Adipose tissue (tissue), 3 donors: Measurements from ENCODE around the gene RANBP3. TPM values are rescaled to one million over a fixed set of nuclear protein-coding genes. Genes with fewer than 3 reads are reported as not detected.
"Not testable (repeated sequence)": the region's sequence is repeated elsewhere in the genome, so short reads cannot be mapped to it uniquely, and the experiment has no call there.

Experiments used
- H3K27ac ChIP-seq: one replicate; pipeline ENCODE4 v1.5.1; 2013; ENCODE audit warnings: low read depth, low read length
- WGBS, 3 donors: extraction: QIAGEN DNeasy Blood & Tissue Kit; methylation state at CpG; one replicate each; pipeline ENCODE4 v1.1.7; 2013; 5-methylcytosine and 5-hydroxymethylcytosine counted together
- polyA plus RNA-seq, 3 donors: library from polyadenylated mRNA; stranded (reverse); fragments of 200-250 nt; gene quantifications; one replicate each; pipeline ENCODE4 v1.2.3, GENCODE V29; 2013
- donor health status: healthy with polysubstance abuse.
- donor health status: Bipolar disorder and iron deficiency.
- donor health status: healthy.

Gene RANBP3
- polyA plus RNA-seq, 3 donors, result 26.3 to 34.5 (median 32.3) TPM

DNA sequence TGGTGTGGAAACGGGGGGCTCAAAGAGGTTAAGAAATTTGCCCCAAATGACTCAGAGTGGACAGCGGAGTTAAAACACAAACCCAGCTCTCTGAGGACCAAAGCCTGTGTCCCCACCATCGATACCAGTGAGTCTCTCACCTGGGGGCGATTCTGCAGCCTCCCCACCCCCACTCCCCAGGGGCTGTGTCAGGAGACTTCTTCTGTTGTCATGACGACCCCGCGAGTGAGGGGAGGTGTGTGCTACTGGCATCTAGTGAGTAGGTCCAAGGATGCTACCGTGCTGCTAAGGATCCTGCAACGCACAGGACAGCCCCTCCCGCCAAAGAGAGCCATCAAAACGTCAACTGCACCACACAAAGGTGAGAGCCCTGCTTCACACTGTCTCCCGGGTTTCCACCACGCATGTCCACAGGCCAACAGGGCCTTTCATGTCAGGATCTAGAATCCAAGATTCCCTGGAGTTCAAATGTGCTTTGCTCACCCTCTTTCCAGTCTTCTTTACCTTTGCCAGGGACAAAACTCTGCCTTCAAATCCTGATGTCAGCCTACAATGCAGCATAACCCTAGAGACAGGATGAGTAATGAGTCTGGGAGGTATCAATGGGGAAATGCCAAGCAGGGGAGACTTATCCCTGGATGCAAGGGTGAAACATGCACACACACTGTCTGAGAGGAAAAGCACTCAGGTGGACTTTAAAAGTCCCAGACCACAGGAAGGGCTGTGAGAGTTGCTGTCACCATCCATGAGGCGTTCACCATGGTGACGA lies 3.9 kb downstream of the RANBP3 start:
- WGBS, 3 donors, result 73 to 83% (median 82%) methylated on average over 15 of the region's 15 CpGs

DNA sequence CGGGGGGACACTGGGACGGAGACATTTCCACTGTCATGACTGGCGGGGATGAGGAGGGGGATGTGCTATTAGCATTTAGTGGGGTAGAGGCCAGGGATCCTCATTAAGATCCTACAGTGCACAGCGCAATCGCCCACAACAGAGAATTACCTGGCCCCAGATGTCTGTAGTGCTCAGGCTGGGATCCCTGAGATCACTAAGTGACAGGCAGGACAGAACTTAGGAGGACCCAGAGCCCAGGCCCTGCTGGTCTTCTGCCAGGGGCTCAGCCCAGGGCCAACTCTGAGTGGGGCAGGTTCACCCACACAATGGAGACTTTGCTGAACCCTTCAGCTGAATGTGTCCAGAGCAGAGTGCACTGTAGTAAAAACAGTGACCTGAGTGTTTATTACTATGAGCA lies 4.6 kb downstream of the RANBP3 start:
- WGBS, 3 donors, result 87 to 95% (median 90%) methylated on average over 5 of the region's 5 CpGs
- H3K27ac ChIP-seq, result no peak overlapping the region

More for the DNA sequence above, 3.9 kb downstream of the RANBP3 start:
- H3K27ac ChIP-seq, result no peak overlapping the region

DNA sequence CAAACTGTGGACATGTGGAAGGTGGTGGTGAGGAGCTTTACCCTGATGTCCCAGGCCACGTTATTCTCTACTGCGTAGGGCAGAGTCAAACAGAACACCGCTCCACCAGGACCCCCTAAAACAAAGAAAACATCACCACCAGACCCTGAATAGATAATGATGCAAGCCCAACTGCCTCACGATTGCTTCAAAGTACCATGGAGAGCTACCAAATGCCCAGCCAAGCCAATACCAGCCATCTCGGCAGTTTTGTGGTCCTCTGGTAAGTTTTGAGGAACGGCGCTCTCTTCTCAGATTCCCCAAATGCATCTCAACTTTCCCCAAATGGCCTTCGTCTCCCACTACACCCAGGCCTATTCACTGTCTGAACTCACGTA lies 5.6 kb downstream of the RANBP3 start:
- WGBS, 3 donors, result 82 to 85% (median 84%) methylated on average over 9 of the region's 9 CpGs
- no peak overlapping the region for H3K27ac ChIP-seq

DNA sequence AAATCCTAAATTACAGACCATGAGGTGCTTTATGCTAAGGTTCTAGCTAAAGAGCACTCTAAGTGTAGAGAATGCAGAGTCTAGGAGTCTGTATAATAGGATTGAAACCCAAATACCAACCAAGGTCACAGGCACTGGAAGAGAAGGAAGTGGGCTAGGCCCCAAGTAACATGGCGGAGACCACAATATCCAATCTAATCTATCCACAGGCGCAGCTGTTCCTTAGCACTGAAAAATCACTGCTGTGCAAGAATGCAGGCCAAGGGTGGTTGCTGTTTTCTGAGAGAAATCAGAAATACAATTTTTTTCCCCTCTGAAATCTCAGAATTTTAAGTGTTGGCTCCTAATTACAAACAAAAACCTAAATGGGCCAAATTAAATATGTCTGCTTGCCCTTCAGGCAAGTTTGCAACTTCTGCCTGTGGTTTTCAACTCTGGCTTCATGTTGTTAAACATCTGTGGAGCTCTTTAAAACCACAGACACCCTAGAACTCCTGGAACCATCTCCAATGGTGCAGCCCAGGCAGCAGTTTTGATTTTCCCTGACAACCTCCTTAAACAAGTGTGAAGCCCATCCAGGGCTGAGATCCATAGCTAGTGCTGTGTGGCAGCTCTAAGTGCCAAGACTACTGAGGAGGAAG lies 6.1 kb downstream of the RANBP3 start:
- H3K27ac ChIP-seq, result no peak overlapping the region
- WGBS, 3 donors, result 48 to 83% (median 79%) methylated on average over 2 of the region's 2 CpGs

DNA sequence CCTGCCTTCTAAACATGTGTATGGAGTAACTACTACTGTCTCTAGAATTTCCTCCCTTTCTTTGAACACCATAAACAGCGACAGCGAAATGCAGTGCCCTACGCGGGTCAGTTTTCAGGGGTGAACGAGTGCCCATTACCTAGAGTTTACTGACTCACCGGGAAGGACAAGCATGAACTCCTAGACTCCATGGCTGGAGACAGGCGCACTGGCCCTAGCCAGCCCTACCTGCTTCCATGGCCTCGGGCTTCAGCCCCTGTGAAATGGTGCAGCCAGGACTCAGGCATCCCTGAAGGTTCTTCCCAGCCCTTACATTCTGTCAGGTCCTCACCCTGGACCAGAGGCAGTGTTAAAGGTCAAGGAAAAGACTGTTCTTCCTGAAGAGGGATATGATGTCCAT lies 8.5 kb downstream of the RANBP3 start:
- no peak overlapping the region for H3K27ac ChIP-seq

DNA sequence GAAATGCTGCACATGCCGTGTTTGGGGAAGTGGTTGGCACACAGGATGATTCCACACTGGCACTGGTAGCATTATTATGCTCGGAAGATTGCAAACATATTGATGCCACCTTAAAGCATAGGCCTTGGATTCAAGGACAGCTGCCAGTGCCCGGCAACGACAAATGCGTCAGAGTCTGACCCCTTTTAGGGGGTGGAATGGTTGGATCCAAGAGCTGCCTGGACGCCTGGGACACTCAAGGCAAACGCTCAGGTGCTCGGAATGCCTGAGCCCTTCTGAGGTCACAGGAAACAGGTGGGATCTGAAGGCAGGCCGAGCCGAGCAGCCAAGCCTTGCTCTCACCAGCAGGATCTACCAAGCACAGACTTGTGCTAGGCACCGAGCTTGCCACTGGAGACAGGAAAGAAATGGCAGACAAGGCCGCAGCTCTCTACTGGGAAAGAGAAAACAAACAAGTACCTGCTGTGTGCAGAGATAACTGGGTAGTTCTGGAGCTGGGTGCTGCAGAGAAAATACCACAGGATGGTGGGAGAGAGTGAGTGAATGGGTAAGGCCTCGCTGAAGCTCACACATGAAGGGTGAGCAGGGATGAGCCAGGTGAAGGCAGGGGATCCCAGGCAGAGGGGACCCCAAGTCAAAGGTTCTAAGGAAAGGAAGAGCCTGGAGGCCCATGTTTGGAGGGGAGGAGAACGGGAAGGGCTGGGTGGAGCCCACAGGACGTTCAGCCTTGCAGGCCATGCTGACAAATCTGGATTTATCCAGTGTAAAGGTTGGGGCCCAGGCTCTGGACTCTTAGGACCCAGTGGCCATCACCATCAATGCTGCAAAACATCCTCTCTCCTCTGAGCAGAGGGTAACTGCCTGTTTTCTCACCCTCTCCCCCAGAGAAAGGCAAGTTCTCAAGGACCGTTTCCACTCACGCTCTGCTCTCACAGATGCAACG lies 9.2 kb downstream of the RANBP3 start:
- 31 to 45% (median 44%) methylated on average over 18 of the region's 18 CpGs for WGBS, 3 donors

More for the DNA sequence above, 8.5 kb downstream of the RANBP3 start:
- 87 to 90% (median 88%) methylated on average over 8 of the region's 8 CpGs for WGBS, 3 donors

DNA sequence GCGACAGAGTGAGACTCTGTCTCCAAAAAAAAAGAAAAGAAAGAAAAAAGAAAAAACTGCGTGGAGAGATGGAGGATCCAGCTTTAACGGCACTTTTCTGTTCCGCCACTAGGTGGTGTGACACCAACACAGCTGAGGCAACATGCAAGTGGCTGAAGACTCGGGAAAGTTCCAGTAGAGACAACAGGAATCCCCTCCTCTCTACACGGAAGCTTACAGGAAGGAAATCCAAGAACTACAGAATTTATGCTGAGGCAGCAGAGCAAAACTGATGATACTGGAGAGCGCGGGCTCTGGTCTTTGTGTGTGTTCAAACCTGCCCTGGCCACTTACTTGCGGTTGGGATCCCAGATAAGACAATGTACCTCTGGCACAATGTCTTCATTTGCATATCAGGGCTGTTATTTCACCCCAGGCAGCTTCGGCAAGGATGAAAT lies 9.9 kb downstream of the RANBP3 start:
- 4 to 5% (median 4%) methylated on average over 10 of the region's 10 CpGs for WGBS, 3 donors
- H3K27ac ChIP-seq, result no peak overlapping the region

More for the DNA sequence above, 9.2 kb downstream of the RANBP3 start:
- H3K27ac ChIP-seq, result no peak overlapping the region

DNA sequence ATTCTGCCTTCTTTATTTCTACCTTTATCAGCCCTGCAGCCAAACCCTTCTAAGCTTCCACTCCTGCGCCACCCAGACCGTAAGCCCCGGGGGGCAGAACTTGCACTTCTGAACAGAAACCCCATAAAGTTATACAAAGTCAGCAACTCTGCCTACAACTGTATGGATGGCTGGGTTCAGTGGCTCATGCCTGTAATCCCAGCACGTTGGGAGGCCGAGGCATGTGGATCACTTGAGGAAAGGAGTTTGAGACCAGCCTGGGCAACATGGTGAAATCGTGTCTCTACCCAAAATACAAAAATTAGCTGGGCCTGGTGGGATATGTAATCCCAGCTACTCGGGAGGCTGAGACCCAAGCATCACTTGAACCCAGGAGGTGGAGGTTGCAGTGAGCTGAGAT lies 10.4 kb downstream of the RANBP3 start:
- 51 to 58% (median 55%) methylated on average over 7 of the region's 7 CpGs for WGBS, 3 donors

DNA sequence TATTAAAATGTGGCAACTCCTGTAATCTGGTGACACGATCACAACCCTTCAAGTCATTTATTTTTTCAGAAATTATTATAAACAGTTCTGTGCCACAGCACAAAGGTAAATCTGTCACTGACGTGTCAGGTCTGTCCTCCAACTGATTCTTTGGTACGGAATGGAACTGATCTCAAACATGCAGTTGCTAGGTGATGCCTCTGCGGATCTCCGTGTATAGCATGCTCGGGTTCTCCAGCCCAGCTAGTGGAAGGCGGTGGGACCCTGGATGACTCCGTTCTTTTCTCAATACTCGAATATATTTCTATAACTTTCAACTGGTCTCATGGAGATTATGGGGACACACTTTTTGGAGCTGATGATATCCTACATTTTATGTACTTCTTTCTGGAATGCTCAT lies 11.0 kb downstream of the RANBP3 start:
- no peak overlapping the region for H3K27ac ChIP-seq
- WGBS, 3 donors, result 58 to 89% (median 87%) methylated on average over 9 of the region's 9 CpGs

More for the DNA sequence above, 10.4 kb downstream of the RANBP3 start:
- no peak overlapping the region for H3K27ac ChIP-seq

DNA sequence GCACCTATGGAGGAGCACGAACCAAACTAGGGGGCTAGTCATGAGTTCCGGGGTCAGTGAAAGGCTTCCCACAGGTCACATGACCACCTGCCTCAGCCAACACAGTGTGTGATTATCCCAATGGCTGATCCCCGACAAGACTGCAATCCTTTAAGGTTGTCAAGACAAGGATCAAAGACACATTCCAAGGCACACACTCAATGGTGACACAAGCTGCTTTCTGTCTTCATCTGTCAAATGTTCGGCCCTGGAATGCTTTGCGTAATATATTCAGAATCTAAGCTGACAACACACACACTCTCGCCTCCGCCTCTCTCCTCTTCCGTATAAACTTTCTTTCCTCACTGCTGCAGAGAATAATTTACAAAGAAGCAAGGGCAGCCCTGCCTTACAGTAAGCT lies 11.7 kb downstream of the RANBP3 start:
- 28 to 66% (median 55%) methylated on average over 8 of the region's 8 CpGs for WGBS, 3 donors
- no peak overlapping the region for H3K27ac ChIP-seq

DNA sequence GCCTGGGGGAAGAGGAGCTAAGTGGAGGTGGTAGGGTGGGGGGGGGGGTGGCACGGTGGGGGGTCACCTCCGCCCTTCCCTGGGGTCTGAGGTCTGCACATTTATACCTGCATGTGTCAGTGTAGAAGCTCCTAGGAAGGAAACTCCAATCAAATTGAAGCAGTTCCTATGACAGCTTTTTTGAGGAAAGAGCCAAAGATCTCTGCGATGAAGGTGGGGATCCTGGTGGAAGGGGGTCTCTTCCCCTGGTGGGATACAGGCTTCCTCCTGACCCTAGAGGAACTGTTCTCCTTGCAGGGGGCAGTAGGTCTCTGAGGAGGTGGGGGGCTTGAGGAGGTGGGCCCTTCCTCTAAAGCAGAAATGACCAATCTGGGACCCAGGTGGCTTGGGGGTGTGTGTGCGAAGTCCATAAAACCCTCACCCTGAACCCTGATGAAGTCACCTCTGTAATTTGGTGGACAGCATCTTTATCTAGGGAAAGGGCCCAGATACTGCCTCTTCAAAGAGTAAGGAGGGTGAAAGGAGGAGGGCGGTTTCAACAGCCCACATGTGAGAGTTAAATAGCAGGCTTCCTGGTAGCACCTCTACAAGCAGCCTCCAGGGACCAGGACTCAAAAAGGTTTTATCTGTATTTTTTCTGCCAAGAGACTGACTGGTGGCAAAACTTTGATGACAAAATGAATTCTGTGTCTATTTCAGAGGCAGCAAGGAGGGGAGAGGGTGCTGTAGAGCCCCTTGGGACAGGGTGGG lies 12.9 kb downstream of the RANBP3 start:
- WGBS, 3 donors, result 90 to 96% (median 92%) methylated on average over 3 to 4 of the region's 5 CpGs
- no peak overlapping the region for H3K27ac ChIP-seq

DNA sequence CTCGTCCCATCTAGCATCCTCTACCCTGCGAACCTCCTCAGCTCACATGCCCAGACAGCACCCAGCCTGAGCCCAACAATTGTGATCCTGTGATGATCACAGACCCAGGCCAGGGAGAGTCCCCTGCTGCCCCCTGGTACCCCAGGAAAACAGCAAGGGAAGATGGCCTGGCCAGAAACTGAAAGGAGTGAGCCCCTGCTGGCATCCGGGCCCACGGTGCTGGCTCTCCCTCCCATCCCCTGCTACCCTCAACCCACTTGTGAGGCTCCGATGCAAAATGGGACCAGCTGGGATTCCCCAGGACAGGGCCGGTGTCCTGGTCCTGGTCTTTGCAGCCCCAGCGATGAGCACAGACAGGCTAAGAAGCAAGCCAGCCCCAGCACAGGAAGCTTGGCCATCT lies 14.1 kb downstream of the RANBP3 start:
- 92 to 98% (median 93%) methylated on average over 7 of the region's 7 CpGs for WGBS, 3 donors
- no peak overlapping the region for H3K27ac ChIP-seq

DNA sequence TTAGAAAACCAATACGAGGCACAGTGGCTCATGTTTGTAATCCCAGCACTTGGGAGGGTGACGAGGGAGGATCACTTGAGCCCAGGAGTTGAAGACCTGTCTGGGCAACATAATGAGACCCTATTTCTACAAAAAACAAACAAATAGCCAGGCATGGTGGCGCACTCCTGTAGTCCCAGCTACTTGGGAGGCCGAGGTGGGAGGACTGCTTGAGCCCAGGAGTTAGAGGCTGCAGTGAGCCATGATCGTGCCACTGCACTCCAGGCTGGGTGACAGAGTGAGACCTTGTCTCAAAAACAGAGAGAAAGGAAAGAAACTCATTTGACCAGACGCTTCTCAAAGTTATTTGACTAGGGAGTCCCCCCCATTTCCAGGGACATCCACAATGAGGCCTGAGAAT lies 14.7 kb downstream of the RANBP3 start:
- H3K27ac ChIP-seq, result not testable (repeated sequence)

DNA sequence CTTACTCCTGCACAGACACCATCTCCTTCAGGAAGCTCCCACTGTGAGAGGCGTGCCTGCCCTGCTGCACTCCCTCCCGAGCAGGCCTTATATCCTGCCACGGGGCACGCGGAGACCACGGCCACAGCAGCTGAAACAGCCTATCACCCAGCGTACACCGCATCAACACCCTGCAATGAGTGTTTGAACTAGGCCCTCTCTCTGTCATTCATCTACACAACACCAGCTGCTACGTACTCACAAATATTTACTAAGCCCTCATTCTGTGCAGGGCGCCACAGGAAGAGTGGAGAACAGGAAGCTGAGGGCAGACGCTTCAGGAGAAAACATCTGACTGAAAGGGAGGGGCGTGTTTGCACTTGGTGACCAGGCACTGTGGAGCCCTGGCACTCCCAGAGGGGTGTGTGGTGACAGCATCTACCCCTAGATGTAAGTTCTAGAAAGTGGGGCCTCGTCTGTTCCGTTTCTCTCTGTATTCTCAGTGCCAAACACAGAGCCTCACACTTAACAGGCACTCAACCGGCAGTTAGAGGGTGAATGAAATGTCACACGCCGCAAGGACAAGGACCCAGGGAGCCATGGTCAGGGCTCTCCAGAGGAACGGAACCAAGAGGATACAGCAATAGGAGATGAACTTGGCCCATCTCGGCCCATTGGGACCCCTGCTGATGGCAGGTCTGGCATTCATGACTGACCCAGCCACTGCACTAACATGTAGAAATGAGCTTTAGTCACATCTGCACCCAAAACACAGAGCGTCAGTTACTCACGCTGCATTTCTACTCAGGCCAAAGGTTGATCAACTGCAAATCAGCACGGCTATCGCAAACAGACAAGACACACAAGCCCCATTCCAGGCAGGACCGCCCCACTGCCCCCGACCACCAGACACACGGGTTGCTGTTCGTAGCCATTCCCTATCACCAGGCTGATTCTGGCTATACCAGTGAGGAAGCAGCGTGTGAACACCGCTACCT lies 15.7 kb downstream of the RANBP3 start:
- 19 to 39% (median 39%) methylated on average over 29 of the region's 29 CpGs for WGBS, 3 donors
- H3K27ac ChIP-seq, result no peak overlapping the region

More for the DNA sequence above, 14.7 kb downstream of the RANBP3 start:
- 85 to 94% (median 93%) methylated on average over 6 of the region's 6 CpGs for WGBS, 3 donors

DNA sequence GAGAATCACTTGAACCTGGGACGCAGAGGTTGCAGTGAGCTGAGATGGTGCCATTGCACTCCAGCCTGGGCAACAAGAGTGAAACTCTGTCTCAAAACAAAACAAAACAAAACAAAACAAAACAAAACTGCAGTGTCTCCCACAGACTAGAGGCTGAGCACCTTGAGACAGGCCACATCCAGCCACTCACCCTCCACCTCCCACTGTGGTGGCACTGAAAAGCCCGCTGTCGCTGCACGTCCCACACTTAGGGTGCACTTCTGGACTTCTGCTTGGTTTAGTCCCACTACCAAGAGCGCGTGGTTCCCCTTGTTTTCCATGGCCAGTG lies 16.3 kb downstream of the RANBP3 start:
- WGBS, 3 donors, result 51 to 68% (median 58%) methylated on average over 5 to 6 of the region's 6 CpGs
- not testable (repeated sequence) for H3K27ac ChIP-seq

DNA sequence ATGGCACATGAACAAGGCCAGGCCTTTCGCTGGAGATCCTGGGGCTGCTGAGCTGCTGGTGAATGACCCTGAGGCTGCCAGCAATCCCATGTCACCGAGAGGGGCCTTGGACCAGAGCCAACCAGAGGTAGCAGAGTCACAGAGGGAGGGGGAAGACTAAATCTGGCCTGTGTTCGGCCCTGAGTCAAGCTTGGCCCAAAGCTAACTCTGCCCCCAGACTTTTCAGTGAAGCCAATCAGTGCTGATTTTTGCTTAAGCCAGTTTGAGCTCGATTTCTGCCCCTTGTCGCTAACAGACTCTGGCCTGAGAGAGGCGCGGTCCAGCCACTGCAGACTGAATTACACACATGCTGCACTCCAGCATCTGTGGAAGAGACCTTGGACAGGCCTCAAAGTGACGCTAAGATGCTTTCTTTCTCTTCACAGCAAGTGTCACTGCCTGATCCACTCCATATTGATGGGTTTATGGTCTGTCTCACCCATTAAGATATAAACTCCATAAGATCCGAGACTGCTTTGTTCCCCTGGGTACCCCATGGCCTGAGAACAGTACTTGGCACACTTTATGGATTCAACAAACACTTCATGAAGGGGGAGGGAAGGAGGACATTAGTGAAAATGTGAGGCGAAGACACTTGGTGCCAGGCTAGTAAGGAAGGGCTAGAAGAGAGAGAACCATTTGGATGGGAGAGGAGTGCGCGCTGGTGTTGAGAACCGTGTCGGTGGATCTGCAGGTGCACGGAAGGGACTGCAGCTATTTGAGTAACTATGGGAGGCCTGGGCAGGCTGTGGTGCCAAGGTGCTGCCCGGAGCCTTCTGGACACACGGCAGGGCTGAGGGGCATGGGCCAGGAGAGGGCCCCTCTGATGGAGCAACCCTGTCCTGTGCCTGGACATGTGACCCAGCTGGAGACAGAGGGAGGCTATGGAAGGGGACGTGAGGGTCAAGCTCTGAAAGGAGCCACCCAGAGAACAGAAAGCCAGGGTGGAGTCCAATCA lies 17.6 kb downstream of the RANBP3 start:
- WGBS, 3 donors, result 50 to 72% (median 65%) methylated on average over 18 of the region's 18 CpGs
- no peak overlapping the region for H3K27ac ChIP-seq
